ENCODE results near the gene EFR3B.
"Not testable (repeated sequence)": the region's sequence is repeated elsewhere in the genome, so short reads cannot be mapped to it uniquely, and the experiment has no call there.

The EFR3B gene

GRCh38 chr2:25041928-25042320 lies at the start of gene EFR3B:
Gene EFR3B (plus strand): TSS chr2:25042076. CDS start chr2:25042313, 237 bp downstream.
- peak; percentile 81 for DNase-seq (ENCODE audit: low read depth)

GRCh38 chr2:24993406-24994145 lies 48.3 kb upstream of the EFR3B start:
- no peak for DNase-seq (ENCODE audit: low read depth)

- DNase-seq (ENCODE audit: low read depth), result no peak
Measured at GRCh38 chr2:24994146-24994724, 47.6 kb upstream of the EFR3B start.

- DNase-seq (ENCODE audit: low read depth), result not testable (repeated sequence)
Measured at GRCh38 chr2:24999097-24999496, 42.8 kb upstream of the EFR3B start.

- no peak for DNase-seq (ENCODE audit: low read depth)
Measured at GRCh38 chr2:25000036-25000435, 41.8 kb upstream of the EFR3B start.

- DNase-seq (ENCODE audit: low read depth), result no peak
Measured at GRCh38 chr2:25000503-25001324, 41.2 kb upstream of the EFR3B start.

GRCh38 chr2:25001325-25001637 lies 40.6 kb upstream of the EFR3B start:
- DNase-seq (ENCODE audit: low read depth), result no peak

GRCh38 chr2:25002066-25002465 lies 39.8 kb upstream of the EFR3B start:
- no peak for DNase-seq (ENCODE audit: low read depth)

GRCh38 chr2:25009954-25010353 lies 31.9 kb upstream of the EFR3B start:
- no peak for DNase-seq (ENCODE audit: low read depth)

- DNase-seq (ENCODE audit: low read depth), result not testable (repeated sequence)
Measured at GRCh38 chr2:25011342-25011741, 30.5 kb upstream of the EFR3B start.

GRCh38 chr2:25014631-25015030 lies 27.2 kb upstream of the EFR3B start:
- DNase-seq (ENCODE audit: low read depth), result no peak

GRCh38 chr2:25018681-25019080 lies 23.2 kb upstream of the EFR3B start:
- DNase-seq (ENCODE audit: low read depth), result no peak

- DNase-seq (ENCODE audit: low read depth), result no peak
Measured at GRCh38 chr2:25021791-25022362, 20.0 kb upstream of the EFR3B start.

- DNase-seq (ENCODE audit: low read depth), result no peak
Measured at GRCh38 chr2:25023333-25023732, 18.5 kb upstream of the EFR3B start.

- no peak for DNase-seq (ENCODE audit: low read depth)
Measured at GRCh38 chr2:25025229-25026007, 16.5 kb upstream of the EFR3B start.

- no peak for DNase-seq (ENCODE audit: low read depth)
Measured at GRCh38 chr2:25026008-25026530, 15.8 kb upstream of the EFR3B start.

GRCh38 chr2:25029183-25029554 lies 12.7 kb upstream of the EFR3B start:
- DNase-seq (ENCODE audit: low read depth), result no peak

- DNase-seq (ENCODE audit: low read depth), result no peak
Measured at GRCh38 chr2:25030702-25031101, 11.2 kb upstream of the EFR3B start.

GRCh38 chr2:25032094-25032493 lies 9.8 kb upstream of the EFR3B start:
- DNase-seq (ENCODE audit: low read depth), result no peak

- DNase-seq (ENCODE audit: low read depth), result no peak
Measured at GRCh38 chr2:25032901-25033300, 9.0 kb upstream of the EFR3B start.

- no peak for DNase-seq (ENCODE audit: low read depth)
Measured at GRCh38 chr2:25034081-25034480, 7.8 kb upstream of the EFR3B start.

Measured in activated T-helper 1 cell treated with Interleukin-2 at 50 U/mL for 16 hours (primary cell).